Activated naive CD8-positive, alpha-beta T cell treated with anti-CD3 and anti-CD28 coated beads for 36 hours (primary cell): ENCODE measurements around the gene TCF15. TPM values are rescaled to one million over a fixed set of nuclear protein-coding genes. Genes with fewer than 3 reads are reported as not detected.

Source experiments
- DNase-seq: peaks from one replicate; pipeline ENCODE4 v3.0.0; 2021
- H3K27ac Mint-ChIP-seq: one replicate; pipeline ENCODE4 v1.8.0; 2022; ENCODE audit warnings: mild to moderate bottlenecking, moderate library complexity, mixed read lengths
- H3K27me3 Mint-ChIP-seq: one replicate; pipeline ENCODE4 v1.8.0; 2022; ENCODE audit warnings: mild to moderate bottlenecking, mixed read lengths
- H3K36me3 Mint-ChIP-seq: one replicate; pipeline ENCODE4 v1.8.0; 2021; ENCODE audit warnings: mild to moderate bottlenecking, mixed read lengths
- H3K4me1 Mint-ChIP-seq: one replicate; pipeline ENCODE4 v1.8.0; 2021; ENCODE audit warnings: mixed read lengths
- H3K4me3 Mint-ChIP-seq: one replicate; pipeline ENCODE4 v1.8.0; 2022; ENCODE audit warnings: mild to moderate bottlenecking, moderate library complexity, mixed read lengths
- H3K9me3 Mint-ChIP-seq: one replicate; pipeline ENCODE4 v1.8.0; 2022; ENCODE audit warnings: mixed read lengths
- total RNA-seq, 2 experiments: library from RNA; stranded (reverse); gene quantifications; one replicate each; pipeline ENCODE4 v1.2.3, GENCODE V29; 2021

The TCF15 gene
- under 1 TPM; 0.14 to 0.23 TPM for total RNA-seq

GRCh38 chr20:610130-611046, at the start of gene TCF15:
TCF15 (minus strand) TSS chr20:610309; CDS start chr20:610237, 72 bp downstream.
- peaks cover 9% of the 10 kb centered on the region for H3K4me1 Mint-ChIP-seq
- no peak within 1 kb of the TSS for H3K27ac Mint-ChIP-seq
- DNase-seq: peak; percentile 47
- H3K4me3 Mint-ChIP-seq: no peak within 1 kb of the TSS
- H3K36me3 Mint-ChIP-seq: no peaks in the 10 kb centered on the region
- no peaks in the 10 kb centered on the region for H3K9me3 Mint-ChIP-seq
- peaks cover 56% of the 10 kb centered on the region for H3K27me3 Mint-ChIP-seq

GRCh38 chr20:658731-659291, 48.7 kb upstream of the TCF15 start:
- H3K27ac Mint-ChIP-seq: no peak overlapping the region
- no peaks in the 10 kb centered on the region for H3K9me3 Mint-ChIP-seq
- no peak for DNase-seq
- peaks cover 13% of the 10 kb centered on the region for H3K4me1 Mint-ChIP-seq
- H3K36me3 Mint-ChIP-seq: no peaks in the 10 kb centered on the region
- H3K27me3 Mint-ChIP-seq: peaks cover 66% of the 10 kb centered on the region
- no peak overlapping the region for H3K4me3 Mint-ChIP-seq

GRCh38 chr20:658202-658601, 48.1 kb upstream of the TCF15 start:
- peaks cover 63% of the 10 kb centered on the region for H3K27me3 Mint-ChIP-seq
- H3K4me3 Mint-ChIP-seq: no peak overlapping the region
- no peak overlapping the region for H3K27ac Mint-ChIP-seq
- no peaks in the 10 kb centered on the region for H3K9me3 Mint-ChIP-seq
- DNase-seq: no peak
- no peaks in the 10 kb centered on the region for H3K36me3 Mint-ChIP-seq
- peaks cover 16% of the 10 kb centered on the region for H3K4me1 Mint-ChIP-seq

- Mint-ChIP-seq H3K4me3 (no peak overlapping the region), H3K9me3 (no peaks in the 10 kb centered on the region), H3K36me3 (peaks cover 6% of the 10 kb centered on the region), H3K27ac (no peak overlapping the region), H3K4me1 (peaks cover 21% of the 10 kb centered on the region), H3K27me3 (peaks cover 41% of the 10 kb centered on the region)
- DNase-seq: no peak
Observed at GRCh38 chr20:655726-656624, 45.9 kb upstream of the TCF15 start.

GRCh38 chr20:654417-654750, 44.3 kb upstream of the TCF15 start:
- peaks cover 25% of the 10 kb centered on the region for H3K27me3 Mint-ChIP-seq
- H3K27ac Mint-ChIP-seq: no peak overlapping the region
- DNase-seq: no peak
- H3K4me1 Mint-ChIP-seq: peaks cover 18% of the 10 kb centered on the region
- no peak overlapping the region for H3K4me3 Mint-ChIP-seq
- H3K36me3 Mint-ChIP-seq: peaks cover 13% of the 10 kb centered on the region
- H3K9me3 Mint-ChIP-seq: no peaks in the 10 kb centered on the region

GRCh38 chr20:653590-654416, 43.7 kb upstream of the TCF15 start:
- Mint-ChIP-seq H3K27ac (no peak overlapping the region), H3K9me3 (no peaks in the 10 kb centered on the region), H3K27me3 (peaks cover 21% of the 10 kb centered on the region), H3K4me1 (peaks cover 18% of the 10 kb centered on the region), H3K4me3 (peak overlapping the region; percentile 73), H3K36me3 (peaks cover 16% of the 10 kb centered on the region)
- no peak for DNase-seq

- peaks cover 14% of the 10 kb centered on the region for H3K27me3 Mint-ChIP-seq
- H3K27ac Mint-ChIP-seq: peak within 1 kb of the TSS; percentile 74
- DNase-seq: peak; percentile 89
- peaks cover 23% of the 10 kb centered on the region for H3K36me3 Mint-ChIP-seq
- peaks cover 18% of the 10 kb centered on the region for H3K4me1 Mint-ChIP-seq
- H3K9me3 Mint-ChIP-seq: no peaks in the 10 kb centered on the region
- H3K4me3 Mint-ChIP-seq: peak within 1 kb of the TSS; percentile 85
Observed at GRCh38 chr20:653110-653589, 43.0 kb upstream of the TCF15 start, which contains the start of gene SRXN1. SRXN1 (minus strand) TSS chr20:653200; CDS start chr20:653185, 15 bp downstream.

GRCh38 chr20:652615-653109, 42.6 kb upstream of the TCF15 start:
- Mint-ChIP-seq H3K9me3 (no peaks in the 10 kb centered on the region), H3K36me3 (peaks cover 27% of the 10 kb centered on the region)

GRCh38 chr20:651713-652614, 41.9 kb upstream of the TCF15 start:
- Mint-ChIP-seq H3K4me3 (peak overlapping the region; percentile 85), H3K27ac (peak overlapping the region; percentile 74), H3K27me3 (peaks cover 11% of the 10 kb centered on the region), H3K4me1 (peaks cover 18% of the 10 kb centered on the region), H3K36me3 (peaks cover 34% of the 10 kb centered on the region), H3K9me3 (no peaks in the 10 kb centered on the region)
- no peak for DNase-seq

More at GRCh38 chr20:652615-653109, 42.6 kb upstream of the TCF15 start:
- H3K27ac Mint-ChIP-seq: peak overlapping the region; percentile 74
- H3K4me3 Mint-ChIP-seq: peak overlapping the region; percentile 85
- peaks cover 11% of the 10 kb centered on the region for H3K27me3 Mint-ChIP-seq
- DNase-seq: no peak
- peaks cover 18% of the 10 kb centered on the region for H3K4me1 Mint-ChIP-seq

- no peaks in the 10 kb centered on the region for H3K9me3 Mint-ChIP-seq
- DNase-seq: no peak
- H3K36me3 Mint-ChIP-seq: peaks cover 39% of the 10 kb centered on the region
- peaks cover 11% of the 10 kb centered on the region for H3K27me3 Mint-ChIP-seq
- H3K4me3 Mint-ChIP-seq: peak overlapping the region; percentile 12
- H3K4me1 Mint-ChIP-seq: peaks cover 18% of the 10 kb centered on the region
- H3K27ac Mint-ChIP-seq: no peak overlapping the region
Observed at GRCh38 chr20:650954-651353, 40.8 kb upstream of the TCF15 start.

GRCh38 chr20:650281-650680, 40.2 kb upstream of the TCF15 start:
- Mint-ChIP-seq H3K27ac (no peak overlapping the region), H3K4me3 (no peak overlapping the region), H3K9me3 (no peaks in the 10 kb centered on the region), H3K27me3 (peaks cover 14% of the 10 kb centered on the region), H3K36me3 (peaks cover 39% of the 10 kb centered on the region), H3K4me1 (peaks cover 18% of the 10 kb centered on the region)
- no peak for DNase-seq

GRCh38 chr20:647479-648019, 37.4 kb upstream of the TCF15 start:
- H3K9me3 Mint-ChIP-seq: no peaks in the 10 kb centered on the region
- H3K27me3 Mint-ChIP-seq: peaks cover 20% of the 10 kb centered on the region
- no peak for DNase-seq
- peaks cover 10% of the 10 kb centered on the region for H3K4me1 Mint-ChIP-seq
- no peak overlapping the region for H3K4me3 Mint-ChIP-seq
- peaks cover 39% of the 10 kb centered on the region for H3K36me3 Mint-ChIP-seq
- H3K27ac Mint-ChIP-seq: no peak overlapping the region

GRCh38 chr20:646868-647233, 36.7 kb upstream of the TCF15 start:
- Mint-ChIP-seq H3K27me3 (peaks cover 21% of the 10 kb centered on the region), H3K27ac (no peak overlapping the region), H3K9me3 (no peaks in the 10 kb centered on the region), H3K36me3 (peaks cover 37% of the 10 kb centered on the region), H3K4me3 (no peak overlapping the region), H3K4me1 (peaks cover 4% of the 10 kb centered on the region)
- no peak for DNase-seq
